HUES6 (cell line): ENCODE data around the gene SYT14.

Source experiments
- H3K27ac ChIP-seq: 2 replicates; pipeline ENCODE4 v1.7.0; 2013; ENCODE audit warnings: low read depth, mild to moderate bottlenecking, low read length, inconsistent platforms
- H3K27me3 ChIP-seq: 2 replicates; pipeline ENCODE4 v1.6.1; 2013; ENCODE audit warnings: low read length; ENCODE audit not compliant: control insufficient read depth, insufficient read depth
- H3K36me3 ChIP-seq: 2 replicates; pipeline ENCODE4 v1.6.1; 2013; ENCODE audit warnings: low read length; ENCODE audit not compliant: control insufficient read depth, insufficient read depth
- H3K4me1 ChIP-seq: 2 replicates; pipeline ENCODE4 v1.6.1; 2013; ENCODE audit warnings: low read length; ENCODE audit not compliant: control insufficient read depth, insufficient read depth
- H3K4me3 ChIP-seq: 2 replicates; pipeline ENCODE4 v1.5.1; 2013; ENCODE audit warnings: low read depth, low read length
- H3K9ac ChIP-seq: one replicate; pipeline ENCODE4 v1.6.1; 2013; ENCODE audit warnings: mild to moderate bottlenecking, low read length
- H3K9me3 ChIP-seq: 2 replicates; pipeline ENCODE4 v1.6.1; 2013; ENCODE audit warnings: low read depth, low read length; ENCODE audit not compliant: control insufficient read depth, insufficient read depth

The SYT14 gene

DNA sequence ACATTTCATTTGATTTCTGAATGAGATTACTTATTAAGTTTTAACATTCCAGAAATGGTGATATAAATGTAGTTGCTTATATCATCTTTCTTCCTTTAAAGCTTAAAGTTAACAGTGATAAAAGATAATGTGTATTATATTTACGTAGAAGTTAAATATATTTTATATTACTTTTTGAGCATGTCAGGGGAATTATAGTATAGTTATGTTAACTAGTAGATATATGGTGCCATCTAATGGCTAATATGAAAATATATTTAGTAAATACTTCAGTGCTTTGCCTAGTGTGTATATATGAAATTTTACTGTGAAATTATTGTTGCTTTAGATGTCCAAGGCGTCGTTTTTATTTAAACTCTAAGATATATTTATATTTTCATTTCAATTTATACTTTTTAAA is 51.5 kb downstream of the SYT14 start:
- no peaks in the 10 kb centered on the region for H3K36me3 ChIP-seq
- H3K4me1 ChIP-seq, result no peaks in the 10 kb centered on the region
- H3K27me3 ChIP-seq, result no peaks in the 10 kb centered on the region
- H3K27ac ChIP-seq, result no peak overlapping the region
- H3K4me3 ChIP-seq, result no peak overlapping the region
- no peak overlapping the region for H3K9ac ChIP-seq
- peaks cover 13% of the 10 kb centered on the region for H3K9me3 ChIP-seq

DNA sequence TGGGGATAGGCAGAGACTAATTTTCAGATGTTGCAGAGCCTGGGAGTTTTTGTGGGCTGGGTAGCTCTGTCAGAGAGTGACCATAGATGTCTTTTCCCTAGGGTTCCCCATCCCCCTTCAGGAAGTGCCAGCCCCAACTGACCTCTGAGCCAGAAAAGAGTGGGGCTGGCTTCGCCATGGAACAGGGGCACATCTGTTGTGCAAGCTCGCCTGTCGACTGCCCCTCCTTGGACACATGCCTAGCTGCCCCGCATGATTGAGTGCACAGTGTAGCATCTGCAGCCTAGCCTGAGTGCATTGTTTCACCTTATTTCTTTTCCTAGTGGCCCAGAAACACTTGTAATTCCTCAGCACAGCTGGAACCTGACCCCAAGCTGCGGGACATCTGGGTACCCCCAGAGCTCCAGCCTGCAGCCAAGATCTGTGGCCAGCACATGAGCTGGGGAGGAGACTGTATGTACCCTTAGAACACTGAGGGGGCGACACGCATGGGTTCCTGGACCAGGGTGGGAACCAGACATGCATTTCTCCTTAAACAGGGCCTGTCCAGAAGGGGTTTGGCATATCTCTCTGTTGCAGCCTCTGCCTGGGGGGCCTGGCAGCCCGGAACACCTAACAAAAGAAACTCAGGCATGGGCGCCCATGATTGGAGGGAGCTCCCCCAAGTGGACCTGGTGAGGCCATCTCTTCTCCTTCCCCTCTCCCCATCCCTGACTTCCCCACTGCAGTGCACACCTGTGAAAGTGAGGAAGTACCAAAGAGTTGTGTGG is 55.2 kb downstream of the SYT14 start:
- H3K27ac ChIP-seq, result no peak overlapping the region
- H3K9me3 ChIP-seq, result no peaks in the 10 kb centered on the region
- no peaks in the 10 kb centered on the region for H3K27me3 ChIP-seq
- no peak overlapping the region for H3K4me3 ChIP-seq
- no peaks in the 10 kb centered on the region for H3K4me1 ChIP-seq
- H3K36me3 ChIP-seq, result no peaks in the 10 kb centered on the region
- no peak overlapping the region for H3K9ac ChIP-seq

DNA sequence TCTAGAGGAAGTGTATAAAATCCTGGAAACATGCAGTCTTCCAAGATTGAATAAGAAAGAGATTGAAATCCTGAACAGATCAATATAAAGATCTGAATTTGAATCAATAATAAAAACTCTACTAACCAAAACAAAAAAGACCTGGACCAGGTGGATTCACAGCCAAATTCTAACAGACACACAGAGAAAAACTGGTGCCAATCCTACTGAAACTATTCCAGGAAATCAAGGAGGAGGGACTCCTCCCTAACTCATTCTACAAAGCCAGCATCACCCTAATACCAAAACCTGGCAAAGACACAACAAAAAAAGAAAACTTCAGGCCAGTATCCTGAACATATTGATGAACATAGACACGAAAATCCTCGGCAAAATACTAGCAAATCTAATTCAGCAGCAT is 58.3 kb downstream of the SYT14 start:
- no peaks in the 10 kb centered on the region for H3K27me3 ChIP-seq

DNA sequence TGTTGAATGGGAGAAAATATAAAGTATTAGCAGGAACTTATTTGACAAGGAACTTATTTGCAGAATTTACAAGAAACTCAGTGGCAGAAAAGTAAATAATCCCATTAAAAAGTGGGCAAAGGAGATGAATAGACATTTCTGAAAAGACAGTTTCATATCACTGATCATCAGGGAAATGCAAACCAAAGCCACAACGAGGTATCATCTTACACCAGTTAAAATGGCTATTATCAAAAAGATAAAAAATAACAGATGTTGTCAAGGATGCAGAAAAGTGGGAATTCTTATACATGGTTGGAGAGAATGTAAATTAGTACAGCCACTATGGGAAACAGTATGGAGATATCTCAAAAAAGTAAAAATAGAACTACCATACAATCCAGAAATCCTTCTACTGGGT is 61.0 kb downstream of the SYT14 start:
- Histone ChIP-seq H3K9ac (no peak overlapping the region), H3K27me3 (no peaks in the 10 kb centered on the region), H3K4me3 (no peak overlapping the region), H3K4me1 (no peaks in the 10 kb centered on the region), H3K27ac (no peak overlapping the region), H3K36me3 (no peaks in the 10 kb centered on the region), H3K9me3 (no peaks in the 10 kb centered on the region)

More for the DNA sequence above, 58.3 kb downstream of the SYT14 start:
- no peaks in the 10 kb centered on the region for H3K4me1 ChIP-seq
- H3K4me3 ChIP-seq, result no peak overlapping the region
- no peaks in the 10 kb centered on the region for H3K36me3 ChIP-seq
- H3K9me3 ChIP-seq, result no peaks in the 10 kb centered on the region
- H3K27ac ChIP-seq, result no peak overlapping the region
- no peak overlapping the region for H3K9ac ChIP-seq

DNA sequence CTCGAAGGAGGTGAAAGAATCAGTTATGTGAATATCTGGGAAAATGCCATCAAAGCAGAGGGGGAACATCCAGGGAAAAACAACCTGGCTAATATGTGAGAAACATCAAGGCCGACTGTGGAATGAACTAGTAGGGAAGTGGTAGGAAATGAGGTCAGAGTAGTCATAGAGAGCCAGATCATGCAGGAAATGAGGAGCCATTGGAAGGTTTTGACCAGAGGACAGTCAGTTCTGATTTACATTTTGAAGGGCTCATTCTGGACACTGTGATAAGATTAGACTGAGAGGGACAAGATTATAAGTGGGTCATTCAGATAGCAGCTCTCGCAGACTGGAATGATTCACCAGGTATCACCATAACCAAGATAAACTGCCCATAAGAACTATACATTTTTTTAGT is 63.7 kb downstream of the SYT14 start:
- Histone ChIP-seq H3K4me3 (no peak overlapping the region), H3K36me3 (no peaks in the 10 kb centered on the region), H3K27me3 (no peaks in the 10 kb centered on the region), H3K9me3 (no peaks in the 10 kb centered on the region), H3K9ac (no peak overlapping the region), H3K4me1 (no peaks in the 10 kb centered on the region), H3K27ac (no peak overlapping the region)

DNA sequence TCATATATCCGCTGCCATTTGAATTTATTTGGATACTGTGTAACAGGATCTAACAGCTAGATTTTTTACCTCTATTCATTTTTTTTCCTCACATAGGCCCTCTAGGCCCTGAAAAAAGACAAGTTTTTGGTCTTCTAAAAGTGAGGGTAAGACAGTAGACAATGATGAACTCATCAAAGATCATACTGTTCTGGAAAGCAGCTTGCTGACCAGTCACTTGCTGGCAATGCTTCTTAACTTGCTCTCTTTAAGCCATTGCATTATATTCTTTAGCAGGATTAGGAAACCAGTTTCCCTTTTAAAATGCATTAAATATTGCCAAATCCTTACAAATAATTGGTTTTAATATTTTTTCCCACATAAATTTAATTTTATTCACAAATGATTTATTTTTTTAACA is 65.5 kb downstream of the SYT14 start:
- H3K27me3 ChIP-seq, result no peaks in the 10 kb centered on the region
- no peak overlapping the region for H3K4me3 ChIP-seq
- H3K9me3 ChIP-seq, result no peaks in the 10 kb centered on the region
- H3K4me1 ChIP-seq, result no peaks in the 10 kb centered on the region
- no peak overlapping the region for H3K9ac ChIP-seq
- no peak overlapping the region for H3K27ac ChIP-seq
- H3K36me3 ChIP-seq, result no peaks in the 10 kb centered on the region

DNA sequence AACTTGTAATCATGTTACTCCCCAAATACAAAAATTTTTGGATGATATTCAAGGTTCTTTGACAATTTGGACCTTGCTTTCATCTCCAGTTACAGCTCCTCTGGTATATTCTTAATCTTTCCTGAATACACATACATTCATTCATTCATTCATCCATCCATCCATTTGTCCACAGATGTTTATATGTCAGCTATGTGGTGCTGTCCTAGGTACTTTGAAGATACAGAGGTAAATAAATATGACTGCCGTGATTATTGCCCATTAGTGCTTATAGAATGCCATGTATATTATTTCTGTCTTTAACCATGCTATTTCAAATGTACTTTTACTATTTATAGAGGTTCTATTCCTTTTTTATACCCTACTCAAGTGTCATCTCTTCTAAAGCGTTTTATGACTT is 72.1 kb downstream of the SYT14 start:
- Histone ChIP-seq H3K9me3 (no peaks in the 10 kb centered on the region), H3K27ac (no peak overlapping the region), H3K9ac (no peak overlapping the region), H3K27me3 (no peaks in the 10 kb centered on the region), H3K4me3 (no peak overlapping the region), H3K4me1 (no peaks in the 10 kb centered on the region), H3K36me3 (no peaks in the 10 kb centered on the region)

DNA sequence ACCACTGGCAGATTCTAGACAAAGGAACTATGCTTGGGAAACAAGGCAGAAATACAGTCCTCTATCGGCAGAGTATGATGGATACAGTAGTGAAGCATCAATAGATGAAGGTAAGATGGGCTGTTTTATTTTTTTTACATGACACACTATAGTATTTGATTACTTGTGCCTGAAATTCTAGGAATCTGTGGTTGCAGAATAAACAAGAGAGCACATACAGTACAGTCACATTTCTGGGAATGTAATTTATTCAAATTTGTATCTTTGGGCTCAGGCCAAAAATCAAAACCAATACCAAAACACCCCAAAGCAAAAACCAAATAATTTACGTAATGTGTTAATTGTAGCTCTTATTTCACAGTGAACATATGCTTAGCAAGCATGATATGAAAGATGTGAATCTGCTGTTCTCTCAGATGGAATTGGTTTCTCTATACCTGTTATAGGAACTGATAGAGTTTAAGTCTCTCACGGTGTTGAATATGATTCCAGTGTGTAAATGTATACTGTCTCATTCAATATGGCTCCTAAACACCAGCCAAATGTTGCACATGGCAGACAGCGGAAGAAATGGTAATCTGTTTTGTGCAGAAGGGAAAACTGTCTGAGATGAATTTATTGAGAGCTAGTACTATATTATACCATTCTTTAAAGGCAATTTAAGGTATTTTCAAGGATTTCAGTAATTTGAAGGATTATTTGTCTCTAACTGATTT is 83.3 kb downstream of the SYT14 start:
- H3K4me1 ChIP-seq, result no peaks in the 10 kb centered on the region

DNA sequence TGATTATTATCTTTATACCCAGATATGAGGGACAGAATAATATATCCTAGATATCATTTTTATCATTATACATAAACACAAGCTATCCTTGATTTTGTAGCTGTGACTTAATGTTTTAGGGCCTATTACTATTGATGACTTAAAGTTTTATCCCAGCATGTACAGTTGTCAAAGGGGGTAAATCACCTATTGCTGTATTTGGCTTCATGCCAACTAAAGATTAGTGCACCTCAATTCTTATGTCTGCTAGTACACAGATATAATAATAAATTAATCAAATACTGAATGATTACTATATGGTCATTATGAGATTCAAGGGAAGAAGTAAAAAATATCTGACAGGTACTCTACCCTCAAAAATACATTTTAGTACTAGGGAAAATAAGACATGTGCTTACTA is 84.0 kb downstream of the SYT14 start:
- no peaks in the 10 kb centered on the region for H3K27me3 ChIP-seq
- no peak overlapping the region for H3K4me3 ChIP-seq
- H3K36me3 ChIP-seq, result no peaks in the 10 kb centered on the region
- no peaks in the 10 kb centered on the region for H3K4me1 ChIP-seq
- H3K27ac ChIP-seq, result no peak overlapping the region
- H3K9me3 ChIP-seq, result no peaks in the 10 kb centered on the region
- H3K9ac ChIP-seq, result no peak overlapping the region

More for the DNA sequence above, 83.3 kb downstream of the SYT14 start:
- Histone ChIP-seq H3K27ac (no peak overlapping the region), H3K4me3 (no peak overlapping the region), H3K9ac (no peak overlapping the region), H3K9me3 (no peaks in the 10 kb centered on the region), H3K27me3 (no peaks in the 10 kb centered on the region), H3K36me3 (no peaks in the 10 kb centered on the region)

DNA sequence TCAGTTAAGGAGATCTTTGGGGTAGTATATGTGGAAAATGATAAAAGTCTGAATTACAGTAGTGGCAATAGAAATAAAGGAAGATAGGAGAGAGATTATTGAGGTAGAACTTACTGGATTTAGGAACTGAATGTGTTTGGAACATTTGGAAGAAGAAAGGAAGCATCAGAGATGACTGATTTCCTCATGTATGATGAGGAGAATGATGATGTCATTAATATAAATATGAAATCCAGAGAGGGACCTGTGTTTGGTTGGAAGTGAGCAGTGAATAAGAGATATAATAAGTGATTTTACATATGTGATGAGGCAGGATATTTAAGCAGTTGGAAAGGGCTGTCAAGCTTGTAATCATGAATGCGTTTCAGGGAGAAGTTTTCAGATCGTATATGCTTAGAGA is 86.3 kb downstream of the SYT14 start:
- Histone ChIP-seq H3K36me3 (no peaks in the 10 kb centered on the region), H3K4me3 (no peak overlapping the region), H3K9ac (no peak overlapping the region), H3K27ac (no peak overlapping the region), H3K9me3 (no peaks in the 10 kb centered on the region), H3K4me1 (no peaks in the 10 kb centered on the region), H3K27me3 (no peaks in the 10 kb centered on the region)

DNA sequence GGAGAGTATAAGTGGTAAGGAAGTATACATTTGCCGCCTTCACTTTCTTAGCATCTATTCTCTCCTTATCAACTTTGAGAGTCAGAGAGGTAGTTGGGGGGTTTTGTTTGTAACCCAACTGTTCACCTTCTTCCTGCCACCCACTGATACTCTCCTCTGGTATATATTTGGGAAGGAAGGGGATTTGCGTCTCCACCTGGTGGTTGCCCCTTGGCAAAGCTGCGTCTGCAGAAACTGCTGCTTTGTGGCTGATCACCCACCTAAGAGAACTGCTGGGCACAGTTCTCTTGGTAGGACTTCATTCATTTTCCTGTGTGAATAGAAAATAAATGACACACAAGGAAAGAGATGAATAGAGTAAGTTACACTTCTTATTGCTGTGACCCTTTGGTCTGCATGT is 87.0 kb downstream of the SYT14 start:
- H3K9me3 ChIP-seq, result no peaks in the 10 kb centered on the region
- no peaks in the 10 kb centered on the region for H3K4me1 ChIP-seq
- no peak overlapping the region for H3K9ac ChIP-seq

More for the DNA sequence above, 87.0 kb downstream of the SYT14 start:
- H3K27me3 ChIP-seq, result no peaks in the 10 kb centered on the region
- H3K4me3 ChIP-seq, result no peak overlapping the region
- H3K36me3 ChIP-seq, result no peaks in the 10 kb centered on the region
- H3K27ac ChIP-seq, result no peak overlapping the region
